ENCODE results near the gene HM13. TPM values are rescaled to one million over a fixed set of nuclear protein-coding genes. Genes with fewer than 3 reads are reported as not detected.

HM13 gene
- total and polyA plus RNA-seq, 2 of the 13 experiments (the other 11 are each of a cell fraction or from before 2014, with no cell fraction given): 118 to 243 TPM

GRCh38 chr20:31603822-31604566, 89.8 kb downstream of the HM13 start (continued):
- TF ChIP-seq STAG1 (CRISPR knock-in tag; IDR thresholded peaks at IDR 0.05) (peak; percentile 55), HNRNPK (IDR thresholded peaks at IDR 0.05; ENCODE audit: low read depth, low read length, poor library complexity, severe bottlenecking) (peak; percentile 84), ZNF607 (CRISPR knock-in tag; IDR thresholded peaks at IDR 0.05; ENCODE audit: borderline replicate concordance) (peak; percentile 94), ZNF33B (CRISPR knock-in tag; IDR thresholded peaks at IDR 0.05) (no peak), ZNF720 (CRISPR knock-in tag; IDR thresholded peaks at IDR 0.05) (no peak; the same call in 1 of the 2 replicates), ZNF792 (CRISPR knock-in tag; IDR thresholded peaks at IDR 0.05) (peak; percentile 85; the same call in 1 of the 2 replicates), GPBP1L1 (CRISPR knock-in tag; IDR thresholded peaks at IDR 0.05) (no peak), ZNF12 (CRISPR knock-in tag; IDR thresholded peaks at IDR 0.05) (peak; percentile 62; the same call in 1 of the 2 replicates), ZKSCAN5 (CRISPR knock-in tag; IDR thresholded peaks at IDR 0.05) (0 out of 2 replicates have a peak, but pooled peaks have one; percentile 60), ZNF619 (CRISPR knock-in tag; IDR thresholded peaks at IDR 0.05) (peak; percentile 99), NFE2L1 (CRISPR knock-in tag; IDR thresholded peaks at IDR 0.05; ENCODE audit: borderline replicate concordance) (no peak), SMAD3 (CRISPR knock-in tag; IDR thresholded peaks at IDR 0.05) (peak; percentile 93), PLSCR1 (CRISPR knock-in tag; IDR thresholded peaks at IDR 0.05; ENCODE audit: borderline replicate concordance) (no peak), ZNF224 (CRISPR knock-in tag; IDR thresholded peaks at IDR 0.05) (0 out of 2 replicates have a peak, but pooled peaks have one; percentile 15), MAFK (conservative IDR thresholded peaks at IDR 0.05 in 1 of 2, IDR thresholded peaks at IDR 0.05 in 1 of 2; ENCODE audit: low read length in 2 of 2) (peak in 1 of 2 experiments; percentile 52; a peak in 1 of 4 replicates)

Data from HepG2 (cell line).